Liver (tissue), 3 donors: Measurements from ENCODE around the gene KANK3.
"Not testable (repeated sequence)": the region's sequence is repeated elsewhere in the genome, so short reads cannot be mapped to it uniquely, and the experiment has no call there.

ENCODE experiments used
- ATF3 ChIP-seq: IDR thresholded peaks from 2 replicates; pipeline ENCODE4 v1.6.1; 2016; ENCODE audit warnings: antibody characterized with exemption
- CTCF ChIP-seq: fragments of 150-350 bp; IDR thresholded peaks from 2 replicates; pipeline ENCODE4 v1.5.1; 2017; ENCODE audit warnings: improper control_type of control experiment, low read depth, low read length; ENCODE audit not compliant: missing input control
- GABPA ChIP-seq, 2 donors: IDR thresholded peaks in 1 of 2; conservative IDR thresholded peaks in 1 of 2; 2 replicates each; pipeline ENCODE4 v1.6.1; 2016; ENCODE audit warnings: antibody characterized with exemption in 2 of 2, mild to moderate bottlenecking in 1 of 2, moderate library complexity in 1 of 2
- HNF4A ChIP-seq, 2 donors: conservative IDR thresholded peaks; 2 replicates each; pipeline ENCODE4 v1.6.1; 2016; ENCODE audit warnings: antibody characterized with exemption in 2 of 2, mild to moderate bottlenecking in 2 of 2
- RAD21 ChIP-seq, 2 donors: IDR thresholded peaks; 2 replicates each; pipeline ENCODE4 v1.6.1; 2016; ENCODE audit warnings: antibody characterized with exemption in 2 of 2, mild to moderate bottlenecking in 2 of 2
- REST ChIP-seq: IDR thresholded peaks from 2 replicates; pipeline ENCODE4 v1.6.1; 2016; ENCODE audit warnings: antibody characterized with exemption, mild to moderate bottlenecking
- TAF1 ChIP-seq: conservative IDR thresholded peaks from 2 replicates; pipeline ENCODE4 v1.6.1; 2016; ENCODE audit warnings: antibody characterized with exemption, mild to moderate bottlenecking
- TF ChIP-seq, protein P1 (sequence below): IDR thresholded peaks from 2 replicates; pipeline ENCODE4 v1.6.1; 2016; ENCODE audit warnings: antibody characterized with exemption
- donor health status: healthy.
- donor health status: healthy.

- TF ChIP-seq CTCF; GABPA (IDR thresholded peaks at IDR 0.05 in 1 of 2, conservative IDR thresholded peaks at IDR 0.05 in 1 of 2); TAF1; HNF4A (conservative IDR thresholded peaks at IDR 0.05); ATF3; RAD21 (IDR thresholded peaks at IDR 0.05); REST: not testable (repeated sequence)
- TF ChIP-seq, protein P1, sequence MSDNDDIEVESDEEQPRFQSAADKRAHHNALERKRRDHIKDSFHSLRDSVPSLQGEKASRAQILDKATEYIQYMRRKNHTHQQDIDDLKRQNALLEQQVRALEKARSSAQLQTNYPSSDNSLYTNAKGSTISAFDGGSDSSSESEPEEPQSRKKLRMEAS, result not testable (repeated sequence)
Observed at GRCh38 chr19:8318835-8319234, 24.2 kb downstream of the KANK3 start.
